Stimulated activated naive CD8-positive, alpha-beta T cell treated with anti-CD3 and anti-CD28 coated beads, Interleukin-15, Interleukin-2, amounts not matched to agents 100 U/mL and 50 U/mL, for 24 hours (primary cell): Measurements from ENCODE around the gene FBXO38.

Experiments used
- ATAC-seq: fragments of 150-1000 bp; cut with Tn5 transposase; one replicate; pipeline ENCODE4 v1.10.0; 2021
- DNase-seq: peaks from one replicate; pipeline ENCODE4 v3.0.0; 2021

Gene FBXO38

DNA sequence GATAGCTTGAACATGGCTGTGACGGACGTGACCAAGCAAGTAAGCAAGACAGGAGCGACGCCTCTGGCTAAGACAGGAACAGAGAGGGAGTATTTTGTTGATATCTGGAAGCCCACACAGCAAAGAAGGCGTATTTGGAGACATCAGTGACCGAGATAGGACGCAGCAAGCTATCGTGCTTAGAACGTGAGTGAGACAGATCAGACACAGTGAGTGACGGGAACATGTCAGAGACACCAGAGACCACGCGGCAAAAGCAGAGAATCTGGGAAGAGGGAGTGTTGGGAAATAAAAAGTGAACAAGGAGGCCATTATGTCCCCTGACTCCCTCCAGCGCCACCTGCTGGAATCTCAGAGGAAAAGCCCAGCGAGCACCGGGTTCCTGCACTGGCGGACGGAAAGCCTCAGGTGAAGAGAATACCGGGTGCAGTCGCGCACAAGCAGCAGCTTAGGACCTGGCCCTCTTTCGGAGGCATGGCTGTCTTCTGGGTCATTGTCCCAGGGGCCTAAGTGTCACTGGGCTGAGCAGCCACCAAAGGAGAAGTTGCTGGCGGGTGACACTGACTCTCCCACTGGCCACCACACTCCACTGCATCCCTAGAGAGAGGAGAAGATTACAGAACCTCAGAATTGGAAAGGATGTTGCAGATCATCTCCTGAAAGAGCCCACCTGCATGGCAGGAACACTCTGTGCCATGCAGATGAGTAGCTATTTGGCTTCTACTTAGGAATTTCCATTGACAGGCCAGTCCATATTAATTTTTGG lies 99.1 kb downstream of the FBXO38 start:
- ATAC-seq (peak; percentile 69), DNase-seq (peak; percentile 78)

DNA sequence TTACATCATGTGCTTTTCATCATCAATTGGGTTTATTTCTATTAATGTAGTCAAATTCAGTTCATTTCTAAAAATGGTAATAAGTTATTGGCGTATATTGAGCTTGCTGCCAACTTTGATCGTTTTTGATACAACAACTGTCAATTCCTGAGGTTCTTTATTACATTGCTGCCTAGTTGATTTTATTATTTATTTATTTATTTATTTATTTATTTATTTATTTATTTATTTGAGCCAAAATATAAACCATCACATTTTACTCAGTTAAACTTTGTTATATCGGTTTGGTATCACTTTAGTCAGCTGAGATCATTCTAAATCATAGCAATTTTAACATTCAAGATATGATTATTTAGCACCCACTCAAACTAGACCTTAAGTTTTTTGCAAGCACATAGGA lies 100.0 kb downstream of the FBXO38 start:
- no peak for ATAC-seq
- no peak for DNase-seq

GRCh38 chr5:148484651-148485050 lies 100.9 kb downstream of the FBXO38 start:
- ATAC-seq = no peak
- no peak for DNase-seq

- no peak for DNase-seq
- no peak for ATAC-seq
Measured at GRCh38 chr5:148486456-148486855, 102.7 kb downstream of the FBXO38 start.

GRCh38 chr5:148488757-148489156 lies 105.0 kb downstream of the FBXO38 start:
- no peak for ATAC-seq
- no peak for DNase-seq

GRCh38 chr5:148491015-148491792 lies 107.4 kb downstream of the FBXO38 start:
- ATAC-seq (no peak), DNase-seq (no peak)

DNA sequence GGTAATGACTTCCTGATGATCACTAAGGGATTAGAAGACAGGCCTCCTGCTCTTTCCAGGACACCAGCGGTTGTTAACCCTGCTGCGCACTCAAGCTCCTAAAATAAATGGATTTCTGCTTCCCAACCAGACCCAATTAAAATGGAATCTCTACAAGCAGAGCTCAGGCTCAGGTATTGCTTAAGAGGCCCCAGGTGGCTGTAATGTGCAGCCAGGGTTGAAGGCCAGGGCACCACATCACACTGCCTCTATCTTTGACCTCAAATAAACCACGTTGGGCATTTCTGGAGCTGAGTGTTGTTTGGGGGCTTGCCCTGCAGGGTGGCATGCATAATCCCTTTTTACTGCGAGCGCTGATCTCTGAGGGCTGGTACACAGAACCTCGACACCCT lies 108.0 kb downstream of the FBXO38 start:
- ATAC-seq = no peak
- no peak for DNase-seq

DNA sequence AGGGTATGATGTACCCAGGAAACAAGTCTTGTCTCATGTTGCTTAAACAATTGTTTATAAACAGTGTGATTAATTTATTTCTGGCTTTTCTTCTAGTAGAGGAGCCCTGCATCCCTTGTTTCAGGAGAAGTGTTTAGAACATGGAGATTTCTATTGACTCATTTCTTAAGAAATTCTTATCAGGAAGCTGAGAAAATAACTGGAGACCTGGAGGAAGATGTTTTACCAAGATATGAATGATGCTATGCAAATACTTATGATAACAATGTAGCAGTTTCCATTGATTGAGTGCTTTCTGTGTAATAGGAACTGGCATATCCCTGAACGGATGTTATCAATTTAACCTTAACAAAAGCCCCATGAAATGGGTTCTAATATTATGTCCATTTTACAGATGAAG lies 108.6 kb downstream of the FBXO38 start:
- DNase-seq (no peak), ATAC-seq (no peak)
